DND-41 (cell line): Measurements from ENCODE around the gene PRKAG2.

Experiments used
- ATAC-seq: fragments of 200-7000 bp; cut with Tn5 transposase; 3 replicates; pipeline ENCODE4 v1.9.1; 2021; ENCODE audit warnings: low read depth; ENCODE audit not compliant: insufficient read depth
- DNase-seq: peaks from one replicate; pipeline ENCODE4 v3.0.0-alpha.2; 2020
- H2AFZ ChIP-seq: 2 replicates; pipeline ENCODE4 v1.6.0; 2012; ENCODE audit warnings: low read depth, low read length
- H3K27ac ChIP-seq: 2 replicates; pipeline ENCODE4 v1.5.1; 2012; ENCODE audit warnings: low read length, inconsistent platforms
- H3K27me3 ChIP-seq: fragments of 200-600 bp; sonication (generic); 2 replicates; pipeline ENCODE4 v1.6.0; 2012; ENCODE audit warnings: low read length, mild to moderate bottlenecking, inconsistent platforms; ENCODE audit not compliant: insufficient read depth, poor library complexity
- H3K36me3 ChIP-seq: 2 replicates; pipeline ENCODE4 v1.5.1; 2012; ENCODE audit warnings: low read length, inconsistent platforms; ENCODE audit not compliant: insufficient read depth
- H3K4me1 ChIP-seq: 2 replicates; pipeline ENCODE4 v1.5.1; 2012; ENCODE audit warnings: mild to moderate bottlenecking, low read length; ENCODE audit not compliant: insufficient read depth
- H3K4me2 ChIP-seq: 2 replicates; pipeline ENCODE4 v1.6.0; 2012; ENCODE audit warnings: mild to moderate bottlenecking, moderate library complexity, low read length, inconsistent platforms; ENCODE audit not compliant: insufficient read depth
- H3K4me3 ChIP-seq, 2 experiments: fragments of 200-600 bp in 1 of 2; shearing (Covaris generic) in 1 of 2; 2 replicates each; pipeline ENCODE4 v1.5.1; 2012 to 2016; ENCODE audit warnings: inconsistent platforms in 2 of 2, low read length in 2 of 2, mild to moderate bottlenecking in 2 of 2, low read depth in 1 of 2, moderate library complexity in 1 of 2
- H3K79me2 ChIP-seq: 2 replicates; pipeline ENCODE4 v1.6.0; 2012; ENCODE audit warnings: low read length, inconsistent platforms; ENCODE audit not compliant: insufficient read depth
- H3K9ac ChIP-seq: 2 replicates; pipeline ENCODE4 v1.6.0; 2012; ENCODE audit warnings: low read depth, mild to moderate bottlenecking, inconsistent platforms, low read length, moderate library complexity
- H3K9me3 ChIP-seq: 2 replicates; pipeline ENCODE4 v1.5.1; 2012; ENCODE audit warnings: low read length, moderate library complexity, mild to moderate bottlenecking, inconsistent platforms; ENCODE audit not compliant: insufficient read depth, severe bottlenecking
- H4K20me1 ChIP-seq: 2 replicates; pipeline ENCODE4 v1.6.0; 2012; ENCODE audit warnings: low read length; ENCODE audit not compliant: insufficient read depth
- EZH2 ChIP-seq: IDR thresholded peaks from 3 replicates; pipeline ENCODE4 v1.6.1; 2012; ENCODE audit warnings: borderline replicate concordance, low read depth, mild to moderate bottlenecking, moderate library complexity, low read length, inconsistent platforms; ENCODE audit not compliant: severe bottlenecking
- TF ChIP-seq, protein P1 (sequence below): IDR thresholded peaks from 2 replicates; pipeline ENCODE4 v1.5.1; 2012; ENCODE audit warnings: borderline replicate concordance, low read length, moderate library complexity, mild to moderate bottlenecking; ENCODE audit not compliant: poor library complexity, severe bottlenecking; ENCODE audit errors: extremely low read depth

PRKAG2 gene

DNA sequence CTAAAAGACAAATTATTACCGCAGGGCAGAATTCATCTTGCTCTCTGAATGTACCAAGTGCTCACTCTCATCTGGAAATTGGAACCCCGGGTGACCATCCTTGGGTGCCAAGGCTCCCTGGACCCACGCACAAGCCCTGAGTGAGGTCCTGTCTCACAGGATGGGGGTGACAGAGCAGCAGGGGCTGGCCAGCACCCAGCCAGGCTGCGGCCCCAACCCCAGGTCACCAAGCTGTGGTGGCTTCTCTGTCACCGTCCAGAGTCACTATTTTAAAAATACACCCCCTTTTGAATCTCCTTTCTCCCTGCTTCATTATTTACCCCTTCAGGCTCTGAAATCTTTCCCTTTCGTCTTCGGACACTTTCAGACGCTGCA lies 148.6 kb downstream of the PRKAG2 start:
- Histone ChIP-seq H3K9me3 (no peaks in the 10 kb centered on the region), H3K9ac (no peak overlapping the region), H3K27ac (no peak overlapping the region), H3K4me3 (no peak overlapping the region), H3K4me1 (no peaks in the 10 kb centered on the region), H2AFZ (no peak overlapping the region), H3K79me2 (no peaks in the 10 kb centered on the region), H4K20me1 (no peaks in the 10 kb centered on the region; the same call in 1 of the 2 replicates), H3K36me3 (no peaks in the 10 kb centered on the region), H3K4me2 (no peak overlapping the region), H3K27me3 (peaks cover 9% of the 10 kb centered on the region)
- TF ChIP-seq, protein P1, sequence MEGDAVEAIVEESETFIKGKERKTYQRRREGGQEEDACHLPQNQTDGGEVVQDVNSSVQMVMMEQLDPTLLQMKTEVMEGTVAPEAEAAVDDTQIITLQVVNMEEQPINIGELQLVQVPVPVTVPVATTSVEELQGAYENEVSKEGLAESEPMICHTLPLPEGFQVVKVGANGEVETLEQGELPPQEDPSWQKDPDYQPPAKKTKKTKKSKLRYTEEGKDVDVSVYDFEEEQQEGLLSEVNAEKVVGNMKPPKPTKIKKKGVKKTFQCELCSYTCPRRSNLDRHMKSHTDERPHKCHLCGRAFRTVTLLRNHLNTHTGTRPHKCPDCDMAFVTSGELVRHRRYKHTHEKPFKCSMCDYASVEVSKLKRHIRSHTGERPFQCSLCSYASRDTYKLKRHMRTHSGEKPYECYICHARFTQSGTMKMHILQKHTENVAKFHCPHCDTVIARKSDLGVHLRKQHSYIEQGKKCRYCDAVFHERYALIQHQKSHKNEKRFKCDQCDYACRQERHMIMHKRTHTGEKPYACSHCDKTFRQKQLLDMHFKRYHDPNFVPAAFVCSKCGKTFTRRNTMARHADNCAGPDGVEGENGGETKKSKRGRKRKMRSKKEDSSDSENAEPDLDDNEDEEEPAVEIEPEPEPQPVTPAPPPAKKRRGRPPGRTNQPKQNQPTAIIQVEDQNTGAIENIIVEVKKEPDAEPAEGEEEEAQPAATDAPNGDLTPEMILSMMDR: no peak
- TF ChIP-seq EZH2: no peak
- ATAC-seq (no peak), DNase-seq (no peak)

DNA sequence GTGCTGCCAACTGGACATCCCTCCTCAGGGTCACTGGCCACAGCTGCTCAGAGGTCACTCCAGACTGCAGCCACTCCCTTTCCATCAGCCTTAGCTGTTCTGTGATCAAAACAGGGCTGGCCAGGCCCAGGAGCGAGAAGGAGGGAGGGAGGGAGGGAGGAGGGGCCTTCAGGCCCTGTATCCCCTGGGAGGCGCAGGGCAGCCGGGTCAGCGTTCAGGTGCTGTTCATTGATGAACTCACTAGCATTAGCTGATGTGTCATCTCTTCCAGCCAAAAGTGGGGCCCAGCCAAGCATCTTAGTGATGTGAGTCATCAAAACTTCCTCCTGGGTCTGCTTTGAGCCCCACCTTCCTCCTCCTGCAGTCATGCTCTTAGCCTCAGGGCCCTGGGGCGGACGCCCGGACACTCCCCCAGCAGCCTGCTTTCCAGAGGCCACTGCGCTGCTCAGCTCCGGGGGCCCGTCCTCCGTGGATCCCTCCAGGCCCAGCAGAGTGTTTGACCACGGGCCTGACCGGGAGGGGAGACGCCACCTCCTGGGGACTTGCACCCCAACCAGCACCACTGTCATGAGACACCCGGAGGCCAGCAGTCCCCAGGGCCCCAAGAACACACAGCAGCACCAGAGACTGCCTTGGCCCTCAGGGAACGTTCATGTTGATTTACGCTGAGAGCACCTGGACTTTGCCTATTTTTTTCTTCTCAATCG lies 149.2 kb downstream of the PRKAG2 start:
- H3K27me3 ChIP-seq: peaks cover 12% of the 10 kb centered on the region
- H3K36me3 ChIP-seq: no peaks in the 10 kb centered on the region
- H3K9me3 ChIP-seq: no peaks in the 10 kb centered on the region
- ATAC-seq (no peak), DNase-seq (no peak)
- TF ChIP-seq, protein P1: no peak
- no peak for TF ChIP-seq EZH2
- H3K4me2 ChIP-seq: no peak overlapping the region
- H3K4me1 ChIP-seq: no peaks in the 10 kb centered on the region
- no peaks in the 10 kb centered on the region for H3K79me2 ChIP-seq
- H4K20me1 ChIP-seq: no peaks in the 10 kb centered on the region; the same call in 1 of the 2 replicates
- H3K27ac ChIP-seq: no peak overlapping the region
- no peak overlapping the region for H3K4me3 ChIP-seq
- no peak overlapping the region for H3K9ac ChIP-seq
- no peak overlapping the region for H2AFZ ChIP-seq

DNA sequence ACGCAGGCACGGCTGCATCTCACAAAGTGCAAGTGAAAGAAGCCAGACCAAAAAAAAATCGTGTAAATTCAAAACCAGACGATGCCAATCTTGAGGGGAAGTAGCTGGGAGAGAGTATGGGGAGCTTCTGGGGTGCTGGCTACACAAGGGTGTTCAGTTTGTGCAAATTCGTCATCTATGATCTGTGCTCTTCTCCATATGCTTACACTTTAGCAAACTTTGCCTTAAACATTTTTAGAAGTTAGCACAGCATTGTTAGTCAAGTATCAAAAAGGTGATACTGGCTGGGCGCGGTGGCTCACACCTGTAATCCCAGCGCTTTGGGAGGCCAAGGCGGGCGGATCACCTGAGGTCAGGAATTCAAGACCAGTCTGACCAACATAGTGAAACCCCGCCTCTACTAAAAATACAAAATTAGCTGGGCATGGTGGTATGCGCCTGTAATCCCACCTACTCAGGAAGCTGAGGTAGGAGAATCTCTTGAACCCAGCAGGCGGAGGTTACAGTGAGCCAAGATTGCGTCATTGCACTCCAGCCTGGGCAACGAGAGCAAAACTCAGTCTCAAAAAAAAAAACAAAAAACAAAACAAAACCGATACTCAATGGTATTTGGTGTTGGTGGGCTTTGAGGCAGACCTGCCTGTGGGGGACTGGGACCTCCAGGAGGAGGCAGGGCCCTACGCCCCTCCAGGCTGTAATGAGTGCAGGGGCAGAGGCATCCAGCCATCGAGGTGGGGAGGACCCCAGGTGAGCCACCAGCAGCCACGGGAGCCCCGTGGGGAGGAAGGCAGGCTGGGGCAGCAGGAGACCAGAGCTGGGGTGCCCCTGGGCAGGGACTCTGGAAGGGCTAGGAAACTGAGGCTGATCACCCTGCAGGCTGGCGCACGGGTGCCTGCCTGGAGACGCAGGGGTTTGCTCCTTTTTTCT lies 150.0 kb downstream of the PRKAG2 start:
- DNase-seq (no peak), ATAC-seq (no peak)
- no peaks in the 10 kb centered on the region for H3K4me1 ChIP-seq
- TF ChIP-seq EZH2: no peak
- TF ChIP-seq, protein P1: no peak
- H4K20me1 ChIP-seq: no peaks in the 10 kb centered on the region; the same call in 1 of the 2 replicates
- no peak overlapping the region for H3K4me3 ChIP-seq
- no peaks in the 10 kb centered on the region for H3K9me3 ChIP-seq
- H3K4me2 ChIP-seq: no peak overlapping the region
- H3K36me3 ChIP-seq: no peaks in the 10 kb centered on the region
- H2AFZ ChIP-seq: no peak overlapping the region
- no peaks in the 10 kb centered on the region for H3K79me2 ChIP-seq
- no peak overlapping the region for H3K27ac ChIP-seq
- no peak overlapping the region for H3K9ac ChIP-seq
- peaks cover 16% of the 10 kb centered on the region for H3K27me3 ChIP-seq
